IMR-90 (cell line): ENCODE measurements around the gene SLC24A3. TPM values are rescaled to one million over a fixed set of nuclear protein-coding genes. Genes with fewer than 3 reads are reported as not detected.

ENCODE experiments used
- ATAC-seq: fragments of 200-7000 bp; cut with Tn5 transposase; 2 replicates; pipeline ENCODE4 v1.9.1; 2020; ENCODE audit warnings: low read depth, mild to moderate bottlenecking, moderate library complexity
- BruUV-seq: library from RNA; stranded (reverse); fragments of 400-500 nt; replicated peaks from 2 replicates; lab custom pipeline; 2021; lab: Mats Ljungman, UMichigan
- CTCF ChIA-PET: fragments of 300-600 bp; formaldehyde crosslinking; extraction: SDS; loops from one replicate; lab custom pipeline; 2021; ENCODE audit warnings: antibody characterized with exemption; lab: Yijun Ruan, JAX
- POLR2A ChIA-PET: fragments of 300-600 bp; sonication (Branson Sonifier 250); formaldehyde crosslinking; loops from one replicate; lab custom pipeline; 2022; ENCODE audit warnings: antibody characterized with exemption; ENCODE audit not compliant: unreplicated experiment; lab: Charles Lee
- DNase-seq: peaks from one replicate; pipeline ENCODE4 v3.0.0; 2013
- H2AFZ ChIP-seq: replicated peaks from 2 replicates; pipeline ENCODE3; 2013; ENCODE audit warnings: low read length, mild to moderate bottlenecking; ENCODE audit not compliant: poor library complexity
- H2AK5ac ChIP-seq: 2 replicates; pipeline ENCODE4 v1.6.1; 2013; ENCODE audit warnings: low read depth, low read length, inconsistent platforms
- H2AK9ac ChIP-seq: replicated peaks from 2 replicates; pipeline ENCODE3; 2013; ENCODE audit warnings: mild to moderate bottlenecking, low read depth, low read length, moderate library complexity; ENCODE audit not compliant: poor library complexity
- H2BK120ac ChIP-seq: 2 replicates; pipeline ENCODE4 v1.6.1; 2013; ENCODE audit warnings: low read depth, low read length, inconsistent platforms
- H2BK15ac ChIP-seq: 3 replicates; pipeline ENCODE4 v1.6.1; 2013; ENCODE audit warnings: low read depth, low read length, inconsistent platforms
- H2BK20ac ChIP-seq: 2 replicates; pipeline ENCODE4 v1.6.1; 2013; ENCODE audit warnings: low read depth, mild to moderate bottlenecking, inconsistent platforms, low read length, moderate library complexity
- H2BK5ac ChIP-seq: 2 replicates; pipeline ENCODE4 v1.6.1; 2013; ENCODE audit warnings: mild to moderate bottlenecking, low read depth, low read length, inconsistent platforms; ENCODE audit not compliant: poor library complexity, severe bottlenecking
- H3K14ac ChIP-seq: replicated peaks from 2 replicates; pipeline ENCODE4 v1.6.1; 2013; ENCODE audit warnings: low read depth, low read length, inconsistent platforms
- H3K18ac ChIP-seq: 2 replicates; pipeline ENCODE4 v1.6.1; 2013; ENCODE audit warnings: low read depth, low read length, control low read depth
- H3K23ac ChIP-seq: 2 replicates; pipeline ENCODE4 v1.6.1; 2013; ENCODE audit warnings: low read depth, low read length, inconsistent platforms
- H3K27ac ChIP-seq: 2 replicates; pipeline ENCODE4 v1.5.1; 2013; ENCODE audit warnings: mild to moderate bottlenecking, control low read depth, low read length; ENCODE audit not compliant: insufficient read depth
- H3K27me3 ChIP-seq: 2 replicates; pipeline ENCODE4 v1.6.1; 2013; ENCODE audit warnings: low read length; ENCODE audit not compliant: control insufficient read depth, insufficient read depth
- H3K36me3 ChIP-seq: 2 replicates; pipeline ENCODE4 v1.6.1; 2013; ENCODE audit warnings: low read length, mixed read lengths; ENCODE audit not compliant: control insufficient read depth, insufficient read depth
- H3K4ac ChIP-seq: 2 replicates; pipeline ENCODE4 v1.6.1; 2013; ENCODE audit warnings: low read depth, low read length, inconsistent platforms
- H3K4me1 ChIP-seq: 2 replicates; pipeline ENCODE4 v1.6.1; 2013; ENCODE audit warnings: low read length, mixed read lengths; ENCODE audit not compliant: control insufficient read depth, insufficient read depth
- H3K4me2 ChIP-seq: 2 replicates; pipeline ENCODE4 v1.6.1; 2013; ENCODE audit warnings: low read depth, mild to moderate bottlenecking, control low read depth, low read length, moderate library complexity
- H3K4me3 ChIP-seq: 2 replicates; pipeline ENCODE4 v1.5.1; 2013; ENCODE audit warnings: low read depth, mild to moderate bottlenecking, control low read depth, low read length, moderate library complexity; ENCODE audit not compliant: insufficient read depth
- H3K56ac ChIP-seq: 2 replicates; pipeline ENCODE4 v1.6.1; 2013; ENCODE audit warnings: low read length, inconsistent platforms; ENCODE audit not compliant: insufficient read depth; ENCODE audit errors: extremely low read depth
- H3K79me1 ChIP-seq, 2 experiments: 2 replicates each; pipeline ENCODE4 v1.6.1; 2013; ENCODE audit warnings: low read length in 2 of 2, inconsistent platforms in 1 of 2, low read depth in 1 of 2
- H3K9ac ChIP-seq: 2 replicates; pipeline ENCODE4 v1.6.1; 2013; ENCODE audit warnings: low read depth, low read length, control low read depth
- H3K9me1 ChIP-seq: 2 replicates; pipeline ENCODE4 v1.6.1; 2013; ENCODE audit warnings: low read length, inconsistent platforms; ENCODE audit not compliant: insufficient read depth
- H3K9me3 ChIP-seq: 2 replicates; pipeline ENCODE4 v1.6.1; 2013; ENCODE audit warnings: low read length; ENCODE audit not compliant: control insufficient read depth, insufficient read depth
- H4K20me1 ChIP-seq: 2 replicates; pipeline ENCODE4 v1.6.1; 2013; ENCODE audit warnings: low read length, inconsistent platforms; ENCODE audit not compliant: insufficient read depth
- H4K5ac ChIP-seq: 2 replicates; pipeline ENCODE4 v1.6.1; 2013; ENCODE audit warnings: mild to moderate bottlenecking, low read depth, low read length, control low read depth
- H4K8ac ChIP-seq, 2 experiments: 2 replicates each; pipeline ENCODE4 v1.6.1; 2013; ENCODE audit warnings: low read depth in 2 of 2, low read length in 2 of 2, control low read depth in 1 of 2, inconsistent platforms in 1 of 2
- H4K91ac ChIP-seq: 2 replicates; pipeline ENCODE4 v1.6.1; 2013; ENCODE audit warnings: low read depth, low read length, inconsistent platforms; ENCODE audit not compliant: insufficient read depth
- RAD21 ChIP-seq: IDR thresholded peaks from 2 replicates; pipeline ENCODE4 v1.6.1; 2012; ENCODE audit warnings: low read length, improper control_type of control experiment
- WGBS, 2 experiments: methylation state at CpG; one replicate each; pipeline versions ENCODE4 v1.1.5 to v1.1.7; 2013; ENCODE audit warnings: missing lambda C conversion rate in 2 of 2; ENCODE audit not compliant: insufficient read length in 1 of 2; ENCODE audit errors: extremely low coverage in 2 of 2; 5-methylcytosine and 5-hydroxymethylcytosine counted together
- dilution Hi-C: fragments of 300-500 bp; cut with HindIII; formaldehyde crosslinking; loops from one replicate; pipeline ENCODE4 v1.14.3; 2018; ENCODE audit warnings: low sequenced_read_pairs; ENCODE audit not compliant: unreplicated experiment
- in situ Hi-C: fragments of 300-500 bp; cut with MboI; formaldehyde crosslinking; loops from 3 replicates; pipeline ENCODE4 v1.14.3; 2019; ENCODE audit warnings: low sequenced_read_pairs, inconsistent platforms, mixed read lengths
- intact Hi-C: fragments of 100-400 bp; cut with micrococcal nuclease; formaldehyde crosslinking; loops from 2 replicates; pipeline ENCODE4 v1.10.0; 2022
- polyA plus RNA-seq, 3 experiments: library from polyadenylated mRNA; depleted of rRNA; stranded (reverse); fragments of >200 nt; gene quantifications; 2 replicates each; pipeline ENCODE4 v1.2.3, GENCODE V29; 2012; ENCODE audit warnings: low replicate concordance in 1 of 3
- total RNA-seq: library from RNA; depleted of rRNA; stranded (reverse); fragments of >200 nt; gene quantifications from 2 replicates; pipeline ENCODE4 v1.2.3, GENCODE V29; 2012

Gene SLC24A3
- total and polyA plus RNA-seq, 2 of the 4 experiments (the other 2 are of a cell fraction) = not detected

- in situ Hi-C loops (no loop called here), intact Hi-C loops (no loop called here), dilution Hi-C loops (no loop called here)
- CTCF ChIA-PET = interaction anchor here (0.7 kb wide), 1 partner anchor 861 kb away, joined by 3 read pairs; no protein-coding TSS in a partner anchor
- no peaks in the 10 kb centered on the region for H3K4me1 ChIP-seq
- H3K14ac ChIP-seq = no peak overlapping the region
- no peak for TF ChIP-seq RAD21
- ATAC-seq (no peak), DNase-seq (peak; percentile 2)
- H2AK5ac ChIP-seq = no peak overlapping the region
- no peaks in the 10 kb centered on the region for H3K79me1 ChIP-seq
- H4K8ac ChIP-seq = no peak overlapping the region
- H2BK20ac ChIP-seq = no peak overlapping the region
- no peaks in the 10 kb centered on the region for H3K9me1 ChIP-seq
- H3K18ac ChIP-seq = no peak overlapping the region
- H2BK5ac ChIP-seq = no peak overlapping the region
- H2AFZ ChIP-seq = no peak overlapping the region
- no peak overlapping the region for H3K27ac ChIP-seq
- H3K36me3 ChIP-seq = no peaks in the 10 kb centered on the region
- no peak overlapping the region for H3K56ac ChIP-seq
- H4K5ac ChIP-seq = no peak overlapping the region
- H3K9me3 ChIP-seq = 0 out of 2 replicates have a peak, but pooled peaks cover 3% of the 10 kb centered on the region
- H2BK120ac ChIP-seq = no peak overlapping the region
- no peak overlapping the region for H3K23ac ChIP-seq
- no peak overlapping the region for H4K91ac ChIP-seq
- no TSS peak for BruUV-seq
- H2AK9ac ChIP-seq = no peak overlapping the region
- H4K20me1 ChIP-seq = no peaks in the 10 kb centered on the region
- no peak overlapping the region for H3K4me3 ChIP-seq
- WGBS, 2 experiments = 20% methylated on average over 1 of the region's 6 CpGs; no CpG with 5 or more reads in 1 of the 2 experiments
- H3K4ac ChIP-seq = no peak overlapping the region
- POLR2A ChIA-PET = no interaction called here
- H3K9ac ChIP-seq = no peak overlapping the region
- no peaks in the 10 kb centered on the region for H3K27me3 ChIP-seq
- H3K4me2 ChIP-seq = no peak overlapping the region
- no peak overlapping the region for H2BK15ac ChIP-seq
Observed at GRCh38 chr20:19249106-19249879, 36.9 kb downstream of the SLC24A3 start.
